Measurements from ENCODE around the gene MPZ. TPM values are rescaled to one million over a fixed set of nuclear protein-coding genes. Genes with fewer than 3 reads are reported as not detected.

The MPZ gene
- total and polyA plus RNA-seq, 10 of the 15 experiments (the other 5 are each of a cell fraction or from before 2014, with no cell fraction given), result 0.09 to 6.9 (median 4.7) TPM

DNA sequence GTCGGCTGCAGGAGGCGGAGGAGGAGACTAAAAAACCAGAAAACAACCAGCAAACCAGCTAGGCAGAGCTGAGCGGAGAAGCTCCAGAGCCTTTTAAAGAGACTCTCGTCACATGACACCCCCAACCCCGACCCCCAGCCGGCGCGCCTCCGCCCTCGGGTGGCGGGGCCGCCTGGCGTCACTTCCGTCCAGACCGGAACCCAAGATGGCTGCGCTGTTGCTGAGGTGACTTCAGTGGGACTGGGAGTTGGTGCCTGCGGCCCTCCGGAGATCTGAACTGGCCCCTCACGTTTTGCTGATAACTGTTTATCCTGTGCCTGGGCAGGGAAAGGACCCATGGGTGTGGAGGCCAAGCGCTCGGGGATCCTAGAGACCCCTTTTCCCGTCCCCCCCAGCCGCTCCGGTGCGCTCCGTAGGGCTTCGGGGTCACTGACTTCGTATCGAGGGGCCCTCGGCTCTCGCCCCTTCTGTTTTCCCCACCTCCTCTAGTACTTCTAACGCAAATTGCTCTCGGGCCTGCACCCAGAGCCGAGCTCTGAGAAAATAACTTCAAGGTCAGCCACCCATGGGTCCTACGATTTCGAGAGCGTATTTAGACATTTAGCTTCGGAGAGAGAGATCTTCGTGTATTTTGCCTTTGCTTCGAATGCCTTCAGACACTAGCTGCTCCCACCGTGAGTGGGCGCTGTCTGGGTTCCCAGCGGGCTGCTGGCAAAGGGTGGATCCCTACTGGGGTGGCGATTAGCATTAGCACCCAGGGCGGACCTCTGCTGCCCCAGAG lies 4.6 kb upstream of the MPZ start, which contains the start of gene SDHC (continued):
- TF ChIP-seq NBN (IDR thresholded peaks at IDR 0.05) (0 out of 2 replicates have a peak, but pooled peaks have one; percentile 49), RAD21 (IDR thresholded peaks at IDR 0.05; ENCODE audit: insufficient read depth, low read depth, low read length) (no peak), RAD51 (IDR thresholded peaks at IDR 0.05) (peak; percentile 89), TAF1 (IDR thresholded peaks at IDR 0.05; ENCODE audit: borderline replicate concordance, low read depth, low read length) (peak; percentile 93), JUND (IDR thresholded peaks at IDR 0.05; ENCODE audit: low read depth, low read length) (no peak), YY1 (IDR thresholded peaks at IDR 0.05; ENCODE audit: low read depth, low read length) (peak; percentile 99), STAT1 (conservative IDR thresholded peaks at IDR 0.05) (no peak), NFIC (IDR thresholded peaks at IDR 0.05; ENCODE audit: low read depth, low read length) (peak; percentile 30; the same call in 1 of the 2 replicates), SREBF1 (IDR thresholded peaks at IDR 0.05; ENCODE audit: low read length) (no peak), CEBPB (IDR thresholded peaks at IDR 0.05; ENCODE audit: borderline replicate concordance in 1 of 2, low read depth in 2 of 2, low read length in 2 of 2) (no peak), EZH2 (IDR thresholded peaks at IDR 0.05; ENCODE audit: borderline replicate concordance, control insufficient read depth, low read depth, low read length) (no peak), STAT3 (IDR thresholded peaks at IDR 0.05; ENCODE audit: low read depth, low read length) (no peak), WRNIP1 (IDR thresholded peaks at IDR 0.05; ENCODE audit: borderline replicate concordance, low read depth, low read length) (no peak; the same call in 1 of the 2 replicates), DPF2 (IDR thresholded peaks at IDR 0.05) (no peak), RB1 (IDR thresholded peaks at IDR 0.05; ENCODE audit: borderline replicate concordance) (no peak), HDAC6 (IDR thresholded peaks at IDR 0.05; ENCODE audit: unreplicated experiment) (no peak), TCF3 (IDR thresholded peaks at IDR 0.05; ENCODE audit: borderline replicate concordance, insufficient read depth, low read depth, low read length) (peak; percentile 60; the same call in 1 of the 2 replicates)
- TF ChIP-seq, protein P1, sequence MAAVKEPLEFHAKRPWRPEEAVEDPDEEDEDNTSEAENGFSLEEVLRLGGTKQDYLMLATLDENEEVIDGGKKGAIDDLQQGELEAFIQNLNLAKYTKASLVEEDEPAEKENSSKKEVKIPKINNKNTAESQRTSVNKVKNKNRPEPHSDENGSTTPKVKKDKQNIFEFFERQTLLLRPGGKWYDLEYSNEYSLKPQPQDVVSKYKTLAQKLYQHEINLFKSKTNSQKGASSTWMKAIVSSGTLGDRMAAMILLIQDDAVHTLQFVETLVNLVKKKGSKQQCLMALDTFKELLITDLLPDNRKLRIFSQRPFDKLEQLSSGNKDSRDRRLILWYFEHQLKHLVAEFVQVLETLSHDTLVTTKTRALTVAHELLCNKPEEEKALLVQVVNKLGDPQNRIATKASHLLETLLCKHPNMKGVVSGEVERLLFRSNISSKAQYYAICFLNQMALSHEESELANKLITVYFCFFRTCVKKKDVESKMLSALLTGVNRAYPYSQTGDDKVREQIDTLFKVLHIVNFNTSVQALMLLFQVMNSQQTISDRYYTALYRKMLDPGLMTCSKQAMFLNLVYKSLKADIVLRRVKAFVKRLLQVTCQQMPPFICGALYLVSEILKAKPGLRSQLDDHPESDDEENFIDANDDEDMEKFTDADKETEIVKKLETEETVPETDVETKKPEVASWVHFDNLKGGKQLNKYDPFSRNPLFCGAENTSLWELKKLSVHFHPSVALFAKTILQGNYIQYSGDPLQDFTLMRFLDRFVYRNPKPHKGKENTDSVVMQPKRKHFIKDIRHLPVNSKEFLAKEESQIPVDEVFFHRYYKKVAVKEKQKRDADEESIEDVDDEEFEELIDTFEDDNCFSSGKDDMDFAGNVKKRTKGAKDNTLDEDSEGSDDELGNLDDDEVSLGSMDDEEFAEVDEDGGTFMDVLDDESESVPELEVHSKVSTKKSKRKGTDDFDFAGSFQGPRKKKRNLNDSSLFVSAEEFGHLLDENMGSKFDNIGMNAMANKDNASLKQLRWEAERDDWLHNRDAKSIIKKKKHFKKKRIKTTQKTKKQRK (IDR thresholded peaks at IDR 0.05; ENCODE audit: low read depth, low read length), result no peak
- TF ChIP-seq, protein P2, sequence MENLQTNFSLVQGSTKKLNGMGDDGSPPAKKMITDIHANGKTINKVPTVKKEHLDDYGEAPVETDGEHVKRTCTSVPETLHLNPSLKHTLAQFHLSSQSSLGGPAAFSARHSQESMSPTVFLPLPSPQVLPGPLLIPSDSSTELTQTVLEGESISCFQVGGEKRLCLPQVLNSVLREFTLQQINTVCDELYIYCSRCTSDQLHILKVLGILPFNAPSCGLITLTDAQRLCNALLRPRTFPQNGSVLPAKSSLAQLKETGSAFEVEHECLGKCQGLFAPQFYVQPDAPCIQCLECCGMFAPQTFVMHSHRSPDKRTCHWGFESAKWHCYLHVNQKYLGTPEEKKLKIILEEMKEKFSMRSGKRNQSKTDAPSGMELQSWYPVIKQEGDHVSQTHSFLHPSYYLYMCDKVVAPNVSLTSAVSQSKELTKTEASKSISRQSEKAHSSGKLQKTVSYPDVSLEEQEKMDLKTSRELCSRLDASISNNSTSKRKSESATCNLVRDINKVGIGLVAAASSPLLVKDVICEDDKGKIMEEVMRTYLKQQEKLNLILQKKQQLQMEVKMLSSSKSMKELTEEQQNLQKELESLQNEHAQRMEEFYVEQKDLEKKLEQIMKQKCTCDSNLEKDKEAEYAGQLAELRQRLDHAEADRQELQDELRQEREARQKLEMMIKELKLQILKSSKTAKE (IDR thresholded peaks at IDR 0.05; ENCODE audit: low read depth, poor library complexity, severe bottlenecking), result no peak
- TF ChIP-seq, protein P3, sequence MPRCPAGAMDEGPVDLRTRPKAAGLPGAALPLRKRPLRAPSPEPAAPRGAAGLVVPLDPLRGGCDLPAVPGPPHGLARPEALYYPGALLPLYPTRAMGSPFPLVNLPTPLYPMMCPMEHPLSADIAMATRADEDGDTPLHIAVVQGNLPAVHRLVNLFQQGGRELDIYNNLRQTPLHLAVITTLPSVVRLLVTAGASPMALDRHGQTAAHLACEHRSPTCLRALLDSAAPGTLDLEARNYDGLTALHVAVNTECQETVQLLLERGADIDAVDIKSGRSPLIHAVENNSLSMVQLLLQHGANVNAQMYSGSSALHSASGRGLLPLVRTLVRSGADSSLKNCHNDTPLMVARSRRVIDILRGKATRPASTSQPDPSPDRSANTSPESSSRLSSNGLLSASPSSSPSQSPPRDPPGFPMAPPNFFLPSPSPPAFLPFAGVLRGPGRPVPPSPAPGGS (IDR thresholded peaks at IDR 0.05; ENCODE audit: borderline replicate concordance, insufficient read depth, low read depth, low read length, poor library complexity, severe bottlenecking), result no peak
- TF ChIP-seq, protein P4, sequence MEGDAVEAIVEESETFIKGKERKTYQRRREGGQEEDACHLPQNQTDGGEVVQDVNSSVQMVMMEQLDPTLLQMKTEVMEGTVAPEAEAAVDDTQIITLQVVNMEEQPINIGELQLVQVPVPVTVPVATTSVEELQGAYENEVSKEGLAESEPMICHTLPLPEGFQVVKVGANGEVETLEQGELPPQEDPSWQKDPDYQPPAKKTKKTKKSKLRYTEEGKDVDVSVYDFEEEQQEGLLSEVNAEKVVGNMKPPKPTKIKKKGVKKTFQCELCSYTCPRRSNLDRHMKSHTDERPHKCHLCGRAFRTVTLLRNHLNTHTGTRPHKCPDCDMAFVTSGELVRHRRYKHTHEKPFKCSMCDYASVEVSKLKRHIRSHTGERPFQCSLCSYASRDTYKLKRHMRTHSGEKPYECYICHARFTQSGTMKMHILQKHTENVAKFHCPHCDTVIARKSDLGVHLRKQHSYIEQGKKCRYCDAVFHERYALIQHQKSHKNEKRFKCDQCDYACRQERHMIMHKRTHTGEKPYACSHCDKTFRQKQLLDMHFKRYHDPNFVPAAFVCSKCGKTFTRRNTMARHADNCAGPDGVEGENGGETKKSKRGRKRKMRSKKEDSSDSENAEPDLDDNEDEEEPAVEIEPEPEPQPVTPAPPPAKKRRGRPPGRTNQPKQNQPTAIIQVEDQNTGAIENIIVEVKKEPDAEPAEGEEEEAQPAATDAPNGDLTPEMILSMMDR (IDR thresholded peaks at IDR 0.05 in 2 of 3, conservative IDR thresholded peaks at IDR 0.05 in 1 of 3; ENCODE audit: control insufficient read depth in 2 of 3, extremely low read depth in 1 of 3, insufficient read depth in 1 of 3, low read depth in 3 of 3, low read length in 3 of 3), result peak; percentile 26 to 48 (median 43); a peak in 5 of 6 replicates
